Kidney (tissue), 14 donors: ENCODE results near the gene C2orf76. TPM values are rescaled to one million over a fixed set of nuclear protein-coding genes. Genes with fewer than 3 reads are reported as not detected.

ENCODE experiments used
- DNase-seq, 5 donors: peaks; one replicate each; pipeline ENCODE4 v3.0.0-alpha.2; 2013 to 2020
- FAIRE-seq: peaks from 2 replicates; lab custom pipeline; 2012; peaks lifted over from hg19 to GRCh38; lab: Jason Lieb, UNC
- H3K27ac ChIP-seq, 2 donors: one replicate each; pipeline ENCODE4 v1.7.0; 2013; ENCODE audit warnings: low read depth in 2 of 2, low read length in 2 of 2, inconsistent platforms in 1 of 2
- H3K27me3 ChIP-seq: one replicate; pipeline ENCODE4 v1.7.1; 2013; ENCODE audit warnings: low read length, inconsistent platforms; ENCODE audit not compliant: control insufficient read depth, insufficient read depth
- H3K36me3 ChIP-seq, 3 donors: one replicate each; pipeline versions ENCODE4 v1.7.0 to v1.7.1; 2013; ENCODE audit warnings: low read length in 3 of 3, control low read depth in 1 of 3, inconsistent platforms in 1 of 3; ENCODE audit not compliant: insufficient read depth in 3 of 3, control insufficient read depth in 2 of 3
- H3K4me1 ChIP-seq, 3 donors: one replicate each; pipeline versions ENCODE4 v1.7.0 to v1.7.1; 2013; ENCODE audit warnings: low read length in 3 of 3, inconsistent platforms in 1 of 3, low read depth in 1 of 3; ENCODE audit not compliant: control insufficient read depth in 2 of 3, insufficient read depth in 2 of 3
- H3K4me3 ChIP-seq, 3 donors: one replicate each; pipeline versions ENCODE4 v1.7.0 to v1.8.1; 2013; ENCODE audit warnings: low read length in 3 of 3, control low read depth in 1 of 3, inconsistent platforms in 1 of 3
- H3K9ac ChIP-seq, 3 donors: one replicate each; pipeline versions ENCODE4 v1.7.0 to v1.7.1; 2013; ENCODE audit warnings: low read length in 3 of 3, control low read depth in 1 of 3, inconsistent platforms in 1 of 3
- H3K9me3 ChIP-seq, 3 donors: one replicate each; pipeline versions ENCODE4 v1.7.0 to v1.7.1; 2013; ENCODE audit warnings: low read length in 3 of 3, control low read depth in 1 of 3, inconsistent platforms in 1 of 3; ENCODE audit not compliant: control insufficient read depth in 2 of 3, insufficient read depth in 1 of 3
- intact Hi-C: fragments of 100-400 bp; cut with DNase I; formaldehyde crosslinking; loops from one replicate; pipeline ENCODE4 v1.11.1; 2022
- polyA plus RNA-seq: library from polyadenylated mRNA; stranded (reverse); fragments of 350-450 nt; fragmentation: Illumina TruSeq; extraction: RNeasy Lipid Tissue Mini Kit (QIAGEN cat#74804); gene quantifications from one replicate; pipeline ENCODE4 v1.2.3, GENCODE V29; 2014; ENCODE audit warnings: low read depth, low replicate concordance; ENCODE audit not compliant: insufficient read depth
- total RNA-seq: library from RNA; stranded (reverse); fragmentation: NEBNext Ultra II Directional; extraction: Animal tissue kit (Norgen Biotek cat#: 25700); gene quantifications from one replicate; pipeline ENCODE4 v1.2.1, GENCODE V29; 2021
- TF ChIP-seq, protein P1 (sequence below): IDR thresholded peaks from 3 replicates; pipeline ENCODE4 v1.5.1; 2012; ENCODE audit warnings: mild to moderate bottlenecking, moderate library complexity, borderline replicate concordance; ENCODE audit not compliant: insufficient read depth; ENCODE audit errors: extremely low read depth
- donor health status: control.
- donor health status: control.
- donor health status: control.
- donor health status: control.
- donor health status: control.
- donor health status: DM: yes; HTN: yes; CAD: no.
- donor health status: Normal renal cell carcinoma (clear cell type).

The C2orf76 gene
- total and polyA plus RNA-seq, 2 donors from 2014 or later: 12.4 to 31.3 TPM

DNA sequence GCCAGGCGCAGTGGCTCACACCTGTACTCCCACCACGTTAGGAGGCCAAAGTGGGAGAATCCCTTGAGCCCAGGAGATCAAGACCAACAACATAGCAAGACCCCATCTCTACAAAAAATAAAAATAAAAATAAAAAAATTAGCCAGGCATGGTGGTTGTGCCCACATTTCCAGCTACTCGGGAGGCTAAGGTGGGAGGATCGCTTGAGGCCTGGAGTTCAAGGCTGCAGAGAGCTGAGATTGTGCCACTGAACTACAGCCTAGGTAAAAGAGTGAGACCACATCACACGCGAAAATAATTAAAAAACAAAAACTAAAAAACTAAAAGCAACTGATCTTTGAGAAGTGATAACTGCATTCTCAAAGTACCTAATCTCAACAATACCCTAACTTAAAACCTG is 1.8 kb downstream of the C2orf76 start:
- no peak for FAIRE-seq
- intact Hi-C loops: no loop called here
- H3K9ac ChIP-seq: no peak overlapping the region
- H3K36me3 ChIP-seq: peaks cover 0 to 13% (median 6%) of the 10 kb centered on the region in 3 donors
- DNase-seq: no peak
- H3K4me1 ChIP-seq: peaks cover 0 to 15% (median 12%) of the 10 kb centered on the region in 3 donors
- TF ChIP-seq, protein P1, sequence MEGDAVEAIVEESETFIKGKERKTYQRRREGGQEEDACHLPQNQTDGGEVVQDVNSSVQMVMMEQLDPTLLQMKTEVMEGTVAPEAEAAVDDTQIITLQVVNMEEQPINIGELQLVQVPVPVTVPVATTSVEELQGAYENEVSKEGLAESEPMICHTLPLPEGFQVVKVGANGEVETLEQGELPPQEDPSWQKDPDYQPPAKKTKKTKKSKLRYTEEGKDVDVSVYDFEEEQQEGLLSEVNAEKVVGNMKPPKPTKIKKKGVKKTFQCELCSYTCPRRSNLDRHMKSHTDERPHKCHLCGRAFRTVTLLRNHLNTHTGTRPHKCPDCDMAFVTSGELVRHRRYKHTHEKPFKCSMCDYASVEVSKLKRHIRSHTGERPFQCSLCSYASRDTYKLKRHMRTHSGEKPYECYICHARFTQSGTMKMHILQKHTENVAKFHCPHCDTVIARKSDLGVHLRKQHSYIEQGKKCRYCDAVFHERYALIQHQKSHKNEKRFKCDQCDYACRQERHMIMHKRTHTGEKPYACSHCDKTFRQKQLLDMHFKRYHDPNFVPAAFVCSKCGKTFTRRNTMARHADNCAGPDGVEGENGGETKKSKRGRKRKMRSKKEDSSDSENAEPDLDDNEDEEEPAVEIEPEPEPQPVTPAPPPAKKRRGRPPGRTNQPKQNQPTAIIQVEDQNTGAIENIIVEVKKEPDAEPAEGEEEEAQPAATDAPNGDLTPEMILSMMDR: no peak
- H3K9me3 ChIP-seq: no peaks in the 10 kb centered on the region
- H3K27ac ChIP-seq: no peak overlapping the region
- no peaks in the 10 kb centered on the region for H3K27me3 ChIP-seq
- no peak overlapping the region for H3K4me3 ChIP-seq

DNA sequence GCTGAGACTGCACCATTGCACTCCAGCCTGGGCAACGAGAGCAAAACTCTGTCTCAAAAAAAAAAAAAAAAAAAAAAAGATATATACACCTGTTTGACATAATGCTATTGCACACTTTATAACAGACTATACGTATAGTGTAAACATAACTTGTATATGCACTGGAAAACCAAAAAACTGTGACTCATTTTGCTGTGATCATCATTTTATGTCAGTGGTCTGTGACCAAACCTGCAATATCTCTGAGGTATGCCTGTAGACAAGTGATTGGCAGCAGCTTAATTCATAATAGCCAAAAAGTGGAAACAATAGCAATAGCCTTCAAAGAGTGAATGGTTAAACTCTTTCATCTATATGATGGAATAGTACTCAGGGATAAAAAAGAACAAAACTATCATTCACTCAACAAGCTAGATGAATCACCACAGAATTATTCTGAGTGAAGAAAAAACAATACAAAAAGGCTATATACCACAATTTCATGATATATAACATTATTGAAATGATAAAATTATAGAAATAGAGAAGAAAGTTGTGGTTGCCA is 6.1 kb downstream of the C2orf76 start:
- Histone ChIP-seq H3K36me3 (no peaks in the 10 kb centered on the region), H3K27ac (no peak overlapping the region), H3K9me3 (no peaks in the 10 kb centered on the region), H3K4me1 (peaks cover 0 to 5% (median 1%) of the 10 kb centered on the region in 3 donors), H3K9ac (no peak overlapping the region), H3K27me3 (no peaks in the 10 kb centered on the region), H3K4me3 (no peak overlapping the region)
- DNase-seq (no peak), FAIRE-seq (no peak)
- intact Hi-C loops: no loop called here
- TF ChIP-seq, protein P1: no peak

DNA sequence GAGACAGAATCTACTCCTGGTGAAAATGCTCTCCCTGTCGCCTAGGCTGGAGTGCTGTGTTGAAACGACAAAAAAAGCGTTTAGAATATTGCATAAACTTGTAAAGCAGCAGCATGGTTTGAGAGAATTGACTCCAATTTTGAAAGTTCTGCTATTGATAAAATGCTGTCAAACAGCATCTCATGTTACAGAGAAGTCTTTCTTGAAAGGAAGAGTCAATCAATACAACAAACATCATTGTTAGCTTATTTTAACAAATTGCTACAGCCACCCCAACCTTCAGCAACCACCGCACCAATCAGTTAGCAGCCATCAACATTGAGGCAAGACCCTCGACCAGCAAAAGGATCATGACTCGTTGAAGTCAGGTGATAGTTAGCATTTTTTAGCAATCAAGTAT is 6.9 kb downstream of the C2orf76 start:
- H3K27me3 ChIP-seq: no peaks in the 10 kb centered on the region
- H3K36me3 ChIP-seq: no peaks in the 10 kb centered on the region
- no peaks in the 10 kb centered on the region for H3K4me1 ChIP-seq
- H3K27ac ChIP-seq: no peak overlapping the region
- intact Hi-C loops: no loop called here
- no peaks in the 10 kb centered on the region for H3K9me3 ChIP-seq
- DNase-seq (no peak), FAIRE-seq (no peak)
- TF ChIP-seq, protein P1: no peak
- no peak overlapping the region for H3K4me3 ChIP-seq
- H3K9ac ChIP-seq: no peak overlapping the region

DNA sequence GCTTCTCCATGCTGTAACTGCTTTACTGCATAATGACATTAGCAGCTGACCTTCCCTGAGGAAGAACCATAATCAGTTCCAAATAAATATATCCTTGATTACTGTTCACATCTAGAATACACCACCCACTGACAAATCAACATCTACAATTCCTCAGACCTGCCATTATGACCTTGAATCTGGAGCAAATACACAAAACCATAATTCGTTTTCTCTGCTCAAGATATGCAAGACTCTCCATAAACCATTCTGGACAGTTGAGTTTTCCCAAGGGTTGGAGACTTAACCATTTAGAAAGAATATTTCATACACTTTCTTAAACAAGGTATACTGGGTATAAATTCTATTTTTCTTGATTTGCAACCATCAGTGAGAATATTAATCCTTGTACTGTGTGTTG is 11.8 kb downstream of the C2orf76 start:
- no peak overlapping the region for H3K9ac ChIP-seq
- no peaks in the 10 kb centered on the region for H3K9me3 ChIP-seq
- no peak overlapping the region for H3K4me3 ChIP-seq
- FAIRE-seq: no peak
- no peaks in the 10 kb centered on the region for H3K27me3 ChIP-seq
- H3K27ac ChIP-seq: no peak overlapping the region
- no peaks in the 10 kb centered on the region for H3K36me3 ChIP-seq
- DNase-seq: no peak
- intact Hi-C loops: no loop called here
- TF ChIP-seq, protein P1: no peak
- H3K4me1 ChIP-seq: no peaks in the 10 kb centered on the region
